Epithelial cell of proximal tubule (primary cell): ENCODE results near the gene CNGA2. TPM values are rescaled to one million over a fixed set of nuclear protein-coding genes. Genes with fewer than 3 reads are reported as not detected.

ENCODE experiments used
- DNase-seq: peaks from one replicate; pipeline ENCODE4 v3.0.0-alpha.2; 2011; ENCODE audit warnings: low read depth
- H3K4me3 ChIP-seq: 2 replicates; pipeline ENCODE4 v1.5.1; 2011; ENCODE audit warnings: low read depth, mild to moderate bottlenecking, low read length
- CTCF ChIP-seq: conservative IDR thresholded peaks from 2 replicates; pipeline ENCODE4 v1.5.1; 2012; ENCODE audit warnings: low read depth, mild to moderate bottlenecking, low read length
- total RNA-seq: library from RNA; depleted of rRNA; stranded (reverse); fragments of >200 nt; gene quantifications from 2 replicates; pipeline ENCODE4 v1.2.3, GENCODE V29; 2015

Gene CNGA2
- total RNA-seq, 1 donor from 2014 or later, result not detected

DNA sequence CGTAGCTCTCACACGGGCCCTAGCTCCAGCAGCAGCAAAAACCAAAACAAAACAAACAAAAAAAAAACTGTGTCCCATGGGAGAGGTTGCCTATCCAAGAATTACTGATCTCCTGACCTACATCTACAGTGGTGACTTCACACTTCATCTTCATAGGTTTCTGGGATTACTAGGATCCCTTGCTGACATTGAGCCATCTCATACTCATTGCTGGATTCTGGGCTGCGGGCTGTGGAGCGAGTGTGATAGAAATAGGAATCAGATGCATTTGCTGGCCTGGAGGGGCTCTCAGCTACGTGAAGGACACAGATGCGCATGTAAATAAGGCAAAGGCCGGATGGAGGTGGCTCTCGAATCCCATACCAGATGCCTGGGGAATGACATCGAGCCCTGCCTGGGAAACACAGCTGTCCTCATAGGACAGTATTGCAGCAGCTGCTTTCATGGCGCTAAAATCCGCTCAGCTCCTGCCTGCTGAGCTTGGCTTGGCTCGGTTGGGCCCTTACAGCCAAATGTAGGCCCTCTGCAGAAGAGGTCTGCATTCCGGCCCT, 41.7 kb downstream of the CNGA2 start:
- TF ChIP-seq CTCF, result no peak
- H3K4me3 ChIP-seq, result no peak overlapping the region
- DNase-seq, result no peak

DNA sequence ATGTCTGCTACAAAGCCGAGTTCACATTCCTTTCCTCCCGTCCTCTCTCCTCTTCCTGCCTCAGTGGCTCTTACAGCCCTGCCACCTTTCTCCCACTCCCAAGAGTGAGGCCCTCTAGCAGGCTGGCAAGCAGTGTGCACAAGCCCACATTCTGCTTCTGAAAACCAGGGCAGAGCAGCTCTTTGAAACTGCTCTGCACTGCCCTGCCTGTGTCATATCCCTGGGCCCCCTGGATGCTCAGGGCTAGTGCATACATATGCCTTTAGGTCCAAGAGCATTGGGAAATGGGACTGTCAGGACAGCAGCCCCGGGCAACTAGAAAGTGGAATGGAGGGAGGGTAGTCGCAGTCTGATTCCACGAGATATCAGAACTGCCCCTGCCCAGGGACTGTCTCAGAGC, 42.4 kb downstream of the CNGA2 start:
- no peak for DNase-seq
- no peak for TF ChIP-seq CTCF
- H3K4me3 ChIP-seq, result no peak overlapping the region

GRCh38 chrX:151779258-151779657, 44.7 kb downstream of the CNGA2 start:
- DNase-seq, result no peak
- no peak for TF ChIP-seq CTCF
- H3K4me3 ChIP-seq, result no peak overlapping the region

GRCh38 chrX:151780621-151781020, 46.1 kb downstream of the CNGA2 start:
- no peak overlapping the region for H3K4me3 ChIP-seq
- DNase-seq, result no peak
- TF ChIP-seq CTCF, result no peak

- no peak overlapping the region for H3K4me3 ChIP-seq
- no peak for DNase-seq
- no peak for TF ChIP-seq CTCF
These were observed 54.7 kb downstream of the CNGA2 start for GRCh38 chrX:151789179-151789800.

GRCh38 chrX:151790481-151791160, 56.1 kb downstream of the CNGA2 start:
- no peak for TF ChIP-seq CTCF
- no peak for DNase-seq
- H3K4me3 ChIP-seq, result no peak overlapping the region

GRCh38 chrX:151791961-151792360, 57.4 kb downstream of the CNGA2 start:
- no peak for TF ChIP-seq CTCF
- H3K4me3 ChIP-seq, result no peak overlapping the region
- no peak for DNase-seq
